ENCODE measurements around the gene EFCAB8. TPM values are rescaled to one million over a fixed set of nuclear protein-coding genes. Genes with fewer than 3 reads are reported as not detected.

Gene EFCAB8
- total RNA-seq, 1 experiment from 2014 or later: not detected

- POLR2A ChIA-PET: interaction anchor here (0.6 to 0.7 kb wide), 2 partner anchors 125 to 133 kb away, joined by 3 read pairs; no protein-coding TSS in a partner anchor
- H3K27me3 Mint-ChIP-seq (ENCODE audit: insufficient read depth, unreplicated experiment): peaks cover 51% of the 10 kb centered on the region
- H3K36me3 Mint-ChIP-seq (ENCODE audit: insufficient read depth, unreplicated experiment): no peaks in the 10 kb centered on the region
- no peak overlapping the region for H3K27ac Mint-ChIP-seq (ENCODE audit: low read depth, unreplicated experiment)
- H3K9me3 Mint-ChIP-seq (ENCODE audit: unreplicated experiment): peaks cover 14% of the 10 kb centered on the region
- no peak for TF ChIP-seq CTCF (IDR thresholded peaks at IDR 0.05; ENCODE audit: unreplicated experiment)
- no peaks in the 10 kb centered on the region for H3K4me1 Mint-ChIP-seq (ENCODE audit: insufficient read depth, unreplicated experiment)
- no peak for DNase-seq (ENCODE audit: unreplicated experiment)
- H3K4me3 Mint-ChIP-seq (ENCODE audit: unreplicated experiment): no peak overlapping the region
- BruUV-seq (replicated peaks): no TSS peak
- intact Hi-C loops (cut with micrococcal nuclease): no loop called here
- CTCF ChIA-PET: interaction anchor here (0.6 to 0.8 kb wide), 3 partner anchors 185 to 1232 kb away, joined by 3 read pairs; no protein-coding TSS in a partner anchor
Observed at GRCh38 chr20:32999603-33000250, 141.0 kb downstream of the EFCAB8 start.

GRCh38 chr20:33000802-33001466 is 142.2 kb downstream of the EFCAB8 start:
- Mint-ChIP-seq H3K27ac (ENCODE audit: low read depth, unreplicated experiment) (no peak overlapping the region), H3K4me3 (ENCODE audit: unreplicated experiment) (no peak overlapping the region), H3K36me3 (ENCODE audit: insufficient read depth, unreplicated experiment) (no peaks in the 10 kb centered on the region), H3K9me3 (ENCODE audit: unreplicated experiment) (peaks cover 17% of the 10 kb centered on the region), H3K27me3 (ENCODE audit: insufficient read depth, unreplicated experiment) (peaks cover 44% of the 10 kb centered on the region), H3K4me1 (ENCODE audit: insufficient read depth, unreplicated experiment) (no peaks in the 10 kb centered on the region)
- no TSS peak for BruUV-seq (replicated peaks)
- TF ChIP-seq CTCF (IDR thresholded peaks at IDR 0.05; ENCODE audit: unreplicated experiment): no peak
- DNase-seq (ENCODE audit: unreplicated experiment): no peak
- ChIA-PET POLR2A (interaction anchor here (0.7 kb wide), 1 partner anchor 18 kb away, joined by 3 read pairs; no protein-coding TSS in a partner anchor), CTCF (interaction anchor here (0.6 to 0.7 kb wide), 3 partner anchors 229 to 502 kb away, joined by 3 read pairs; no protein-coding TSS in a partner anchor)
- intact Hi-C loops (cut with micrococcal nuclease): no loop called here

GRCh38 chr20:33002087-33002808 is 143.5 kb downstream of the EFCAB8 start:
- no peaks in the 10 kb centered on the region for H3K4me1 Mint-ChIP-seq (ENCODE audit: insufficient read depth, unreplicated experiment)
- H3K27me3 Mint-ChIP-seq (ENCODE audit: insufficient read depth, unreplicated experiment): peaks cover 31% of the 10 kb centered on the region
- H3K36me3 Mint-ChIP-seq (ENCODE audit: insufficient read depth, unreplicated experiment): no peaks in the 10 kb centered on the region
- intact Hi-C loops (cut with micrococcal nuclease): no loop called here
- no peak overlapping the region for H3K27ac Mint-ChIP-seq (ENCODE audit: low read depth, unreplicated experiment)
- DNase-seq (ENCODE audit: unreplicated experiment): no peak
- H3K4me3 Mint-ChIP-seq (ENCODE audit: unreplicated experiment): no peak overlapping the region
- ChIA-PET POLR2A (no interaction called here), CTCF (no interaction called here)
- no TSS peak for BruUV-seq (replicated peaks)
- H3K9me3 Mint-ChIP-seq (ENCODE audit: unreplicated experiment): peaks cover 8% of the 10 kb centered on the region
- TF ChIP-seq CTCF (IDR thresholded peaks at IDR 0.05; ENCODE audit: unreplicated experiment): no peak

- Mint-ChIP-seq H3K27ac (ENCODE audit: low read depth, unreplicated experiment) (no peak within 1 kb of the TSS), H3K36me3 (ENCODE audit: insufficient read depth, unreplicated experiment) (no peaks in the 10 kb centered on the region), H3K27me3 (ENCODE audit: insufficient read depth, unreplicated experiment) (peaks cover 32% of the 10 kb centered on the region), H3K4me1 (ENCODE audit: insufficient read depth, unreplicated experiment) (no peaks in the 10 kb centered on the region), H3K9me3 (ENCODE audit: unreplicated experiment) (peaks cover 8% of the 10 kb centered on the region), H3K4me3 (ENCODE audit: unreplicated experiment) (no peak within 1 kb of the TSS)
- CTCF ChIA-PET: interaction anchor here (0.7 to 1.9 kb wide), 3 partner anchors 36 to 569 kb away, joined by 3 to 5 read pairs (median 3); no protein-coding TSS in a partner anchor
- POLR2A ChIA-PET: no interaction called here
- intact Hi-C loops (cut with micrococcal nuclease): no loop called here
- BruUV-seq (replicated peaks): no TSS peak
- no peak for TF ChIP-seq CTCF (IDR thresholded peaks at IDR 0.05; ENCODE audit: unreplicated experiment)
- no peak for DNase-seq (ENCODE audit: unreplicated experiment)
Observed at GRCh38 chr20:33004141-33004751, 145.5 kb downstream of the EFCAB8 start, which contains the start of gene SUN5. TSS of gene SUN5 (minus strand) at chr20:33004433. CDS start at chr20:33004340, 93 bp downstream.
